IPS-20b (cell line): ENCODE measurements around the gene KIAA0232.

Source experiments
- H3K27ac ChIP-seq: one replicate; pipeline ENCODE4 v1.5.1; 2013; ENCODE audit warnings: low read length
- H3K27me3 ChIP-seq: 2 replicates; pipeline ENCODE4 v1.6.1; 2013; ENCODE audit warnings: mild to moderate bottlenecking, low read length, inconsistent platforms; ENCODE audit not compliant: insufficient read depth
- H3K36me3 ChIP-seq: 2 replicates; pipeline ENCODE4 v1.6.1; 2013; ENCODE audit warnings: low read depth, mild to moderate bottlenecking, inconsistent platforms, low read length, moderate library complexity; ENCODE audit not compliant: insufficient read depth
- H3K4me1 ChIP-seq: 2 replicates; pipeline ENCODE4 v1.6.1; 2013; ENCODE audit warnings: mild to moderate bottlenecking, control low read depth, inconsistent platforms, low read length, moderate library complexity; ENCODE audit not compliant: insufficient read depth
- H3K4me3 ChIP-seq: 2 replicates; pipeline ENCODE4 v1.5.1; 2013; ENCODE audit warnings: mild to moderate bottlenecking, low read length, inconsistent platforms
- H3K9ac ChIP-seq: 2 replicates; pipeline ENCODE4 v1.6.1; 2013; ENCODE audit warnings: low read depth, mild to moderate bottlenecking, inconsistent platforms, low read length, moderate library complexity
- H3K9me3 ChIP-seq: 2 replicates; pipeline ENCODE4 v1.6.1; 2013; ENCODE audit warnings: mild to moderate bottlenecking, low read depth, low read length, inconsistent platforms; ENCODE audit not compliant: insufficient read depth

KIAA0232 gene

DNA sequence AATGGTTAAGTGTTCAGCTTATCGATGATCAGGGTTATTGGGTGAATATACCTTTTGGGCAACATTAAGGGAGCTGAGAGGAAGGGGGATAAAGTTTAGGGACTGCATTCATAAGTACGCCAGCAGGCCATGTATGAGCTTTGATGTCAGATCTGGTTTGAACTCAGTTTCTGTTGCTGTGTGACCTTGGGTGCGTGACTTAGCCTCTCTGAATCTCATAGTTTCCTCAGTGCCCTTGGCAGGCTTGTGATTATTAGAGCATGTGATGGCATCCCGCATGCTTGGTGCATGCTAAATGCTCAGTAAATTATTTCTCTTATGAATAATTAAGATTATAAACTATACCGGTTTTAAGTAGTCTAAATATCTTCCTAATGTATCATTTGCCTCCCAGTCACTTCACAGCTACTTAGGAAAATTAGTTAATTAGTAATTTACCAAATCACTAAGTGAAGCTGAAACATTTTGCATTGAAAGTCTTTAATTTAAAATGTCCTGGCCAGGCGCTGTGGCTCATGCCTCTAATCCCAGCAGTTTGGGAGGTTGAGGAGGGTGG is 130.9 kb downstream of the KIAA0232 start:
- Histone ChIP-seq H3K36me3 (no peaks in the 10 kb centered on the region), H3K27me3 (peaks cover 20% of the 10 kb centered on the region), H3K9me3 (no peaks in the 10 kb centered on the region), H3K27ac (no peak overlapping the region), H3K9ac (no peak overlapping the region), H3K4me1 (peaks cover 25% of the 10 kb centered on the region), H3K4me3 (no peak overlapping the region)

DNA sequence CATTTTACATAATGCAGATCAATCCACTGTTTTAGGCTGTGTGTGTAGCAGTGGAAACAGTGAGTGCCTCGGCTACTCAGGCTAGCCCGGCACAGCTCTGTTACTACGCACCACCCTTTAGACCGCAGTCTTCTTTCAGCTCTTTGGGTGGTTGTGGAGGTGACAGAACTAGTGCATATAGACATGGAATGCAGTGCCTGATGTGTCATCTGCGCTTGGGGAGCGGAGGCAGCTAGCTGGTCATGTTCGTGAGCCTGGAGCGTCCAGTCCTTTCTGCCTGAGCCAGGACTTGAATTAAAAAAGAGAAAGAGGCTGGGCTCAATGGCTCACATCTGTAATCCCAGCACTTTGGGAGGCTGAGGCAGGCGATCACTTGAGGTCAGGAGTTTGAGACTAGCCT is 131.9 kb downstream of the KIAA0232 start:
- H3K27ac ChIP-seq, result no peak overlapping the region
- H3K4me1 ChIP-seq, result peaks cover 21% of the 10 kb centered on the region

DNA sequence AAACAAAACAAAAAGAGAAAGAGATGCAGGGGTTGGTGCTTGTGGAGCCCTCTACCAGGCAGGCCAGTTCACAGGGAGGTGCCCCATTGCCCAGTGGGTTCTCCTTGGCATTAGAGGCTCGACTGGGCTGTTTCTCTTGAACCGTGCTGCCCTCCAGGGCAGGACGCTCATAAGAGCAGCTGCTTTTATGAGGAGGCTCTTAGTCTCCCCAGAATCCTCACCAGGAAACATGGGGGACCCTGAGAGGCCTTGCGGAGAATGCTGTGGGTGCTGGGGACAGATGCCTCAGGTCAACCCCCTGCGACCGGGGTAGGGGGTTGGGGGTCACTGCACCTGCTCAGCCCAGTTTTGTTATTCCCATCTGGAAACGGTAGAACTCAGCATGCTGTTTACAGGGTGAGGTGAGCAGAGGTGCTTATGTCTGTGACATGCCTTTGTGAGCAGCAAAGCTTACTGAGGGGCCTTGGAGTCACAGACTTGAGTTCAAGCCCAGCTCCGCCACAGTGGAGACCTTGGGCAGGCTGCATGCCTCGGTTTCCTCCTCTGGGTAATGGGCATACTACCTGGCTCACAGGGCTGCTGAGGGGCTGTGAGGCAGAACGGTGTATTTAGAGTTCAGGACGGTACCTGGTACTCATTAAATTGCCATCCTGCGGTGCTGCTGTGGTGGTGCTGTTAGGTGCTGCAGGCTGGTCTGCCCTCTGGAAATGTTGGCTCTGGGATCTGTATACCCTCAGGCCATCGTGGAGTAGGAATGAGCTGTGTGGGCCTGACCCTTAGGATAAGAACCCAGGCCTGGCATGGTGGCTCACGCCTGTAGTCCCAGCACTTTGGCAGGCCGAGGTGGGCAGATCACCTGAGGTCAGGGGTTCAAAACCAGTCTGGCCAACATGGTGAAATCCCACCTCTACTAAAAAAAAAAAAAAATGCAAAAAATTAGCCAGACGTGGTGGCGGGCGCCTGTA is 132.8 kb downstream of the KIAA0232 start:
- H3K4me1 ChIP-seq, result peaks cover 21% of the 10 kb centered on the region
- no peak overlapping the region for H3K4me3 ChIP-seq
- no peaks in the 10 kb centered on the region for H3K36me3 ChIP-seq
- H3K9ac ChIP-seq, result no peak overlapping the region
- peaks cover 13% of the 10 kb centered on the region for H3K27me3 ChIP-seq
- H3K27ac ChIP-seq, result no peak overlapping the region
- no peaks in the 10 kb centered on the region for H3K9me3 ChIP-seq

More for the DNA sequence above, 131.9 kb downstream of the KIAA0232 start:
- no peaks in the 10 kb centered on the region for H3K36me3 ChIP-seq
- H3K27me3 ChIP-seq, result peaks cover 16% of the 10 kb centered on the region
- no peak overlapping the region for H3K9ac ChIP-seq
- no peaks in the 10 kb centered on the region for H3K9me3 ChIP-seq
- no peak overlapping the region for H3K4me3 ChIP-seq

DNA sequence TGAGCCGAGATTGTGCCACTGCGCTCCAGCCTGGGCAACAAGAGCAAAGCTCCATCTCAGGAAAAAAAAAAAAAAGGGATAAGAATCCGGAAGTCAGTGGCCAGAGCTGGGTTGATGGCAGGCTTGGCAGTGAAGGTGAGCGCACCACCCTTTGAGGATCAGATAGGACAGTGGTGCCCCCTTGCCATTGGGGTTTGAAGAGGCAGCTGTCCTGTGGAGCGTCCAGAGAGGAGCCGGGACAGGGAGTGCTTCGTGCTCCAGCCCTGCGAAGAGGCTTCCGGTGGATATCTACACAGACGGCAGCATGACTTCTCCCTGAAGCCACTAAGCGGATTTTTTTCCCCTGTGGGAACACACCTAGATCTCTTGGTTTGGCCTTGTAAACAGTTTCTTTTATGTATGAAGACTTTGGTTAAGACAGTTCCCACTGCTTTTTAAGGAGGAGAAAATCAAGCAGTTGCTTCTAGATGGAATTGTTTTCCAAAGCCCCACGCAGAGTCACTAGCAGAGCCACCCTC is 133.6 kb downstream of the KIAA0232 start:
- Histone ChIP-seq H3K4me3 (no peak overlapping the region), H3K27me3 (peaks cover 5% of the 10 kb centered on the region), H3K36me3 (no peaks in the 10 kb centered on the region), H3K9me3 (no peaks in the 10 kb centered on the region), H3K9ac (no peak overlapping the region), H3K4me1 (peaks cover 14% of the 10 kb centered on the region), H3K27ac (no peak overlapping the region)

DNA sequence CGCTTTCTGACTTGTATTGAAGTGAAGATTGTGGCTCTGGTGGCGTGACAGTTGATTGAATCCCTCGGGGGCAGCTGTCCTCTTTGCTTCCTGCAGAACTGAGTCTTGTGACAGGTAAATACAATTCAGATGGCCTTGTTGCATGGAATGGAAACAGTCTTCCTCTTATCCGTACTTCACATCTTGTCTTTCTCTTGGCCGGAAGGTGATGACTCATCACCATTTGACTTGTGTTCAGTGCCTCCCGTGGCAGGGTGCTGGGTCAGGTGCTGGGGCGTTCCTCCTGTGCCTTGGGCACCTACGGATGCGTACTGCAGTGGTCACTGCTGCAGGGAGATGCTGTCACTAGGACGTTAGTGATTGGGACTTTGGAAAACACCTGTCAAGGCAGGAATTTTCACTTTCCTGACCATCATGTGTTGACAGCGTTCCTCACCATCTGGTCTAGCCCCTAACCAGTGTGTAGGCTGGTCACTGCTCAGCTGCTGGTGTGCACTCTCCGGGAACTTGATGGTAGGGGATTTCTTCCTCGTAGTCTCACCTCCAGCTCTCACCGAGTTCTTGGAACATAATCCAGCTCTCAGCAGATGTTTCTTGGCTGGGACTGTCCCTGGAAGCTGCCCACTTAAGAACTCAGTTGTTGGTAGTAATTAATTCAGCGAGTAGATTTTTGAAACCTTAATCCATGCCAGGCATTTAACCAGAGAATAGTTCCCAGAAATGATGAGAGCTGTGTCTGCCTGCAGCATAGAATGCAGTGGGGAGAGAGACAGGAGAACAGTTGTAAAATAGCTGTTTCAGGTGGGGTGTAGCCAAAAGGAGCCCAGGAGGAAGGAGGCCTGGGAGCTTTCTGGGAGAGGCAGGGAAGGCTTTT is 134.3 kb downstream of the KIAA0232 start:
- Histone ChIP-seq H3K27ac (no peak overlapping the region), H3K4me3 (no peak overlapping the region), H3K4me1 (peaks cover 13% of the 10 kb centered on the region), H3K27me3 (no peaks in the 10 kb centered on the region), H3K9ac (no peak overlapping the region), H3K36me3 (no peaks in the 10 kb centered on the region), H3K9me3 (no peaks in the 10 kb centered on the region)

DNA sequence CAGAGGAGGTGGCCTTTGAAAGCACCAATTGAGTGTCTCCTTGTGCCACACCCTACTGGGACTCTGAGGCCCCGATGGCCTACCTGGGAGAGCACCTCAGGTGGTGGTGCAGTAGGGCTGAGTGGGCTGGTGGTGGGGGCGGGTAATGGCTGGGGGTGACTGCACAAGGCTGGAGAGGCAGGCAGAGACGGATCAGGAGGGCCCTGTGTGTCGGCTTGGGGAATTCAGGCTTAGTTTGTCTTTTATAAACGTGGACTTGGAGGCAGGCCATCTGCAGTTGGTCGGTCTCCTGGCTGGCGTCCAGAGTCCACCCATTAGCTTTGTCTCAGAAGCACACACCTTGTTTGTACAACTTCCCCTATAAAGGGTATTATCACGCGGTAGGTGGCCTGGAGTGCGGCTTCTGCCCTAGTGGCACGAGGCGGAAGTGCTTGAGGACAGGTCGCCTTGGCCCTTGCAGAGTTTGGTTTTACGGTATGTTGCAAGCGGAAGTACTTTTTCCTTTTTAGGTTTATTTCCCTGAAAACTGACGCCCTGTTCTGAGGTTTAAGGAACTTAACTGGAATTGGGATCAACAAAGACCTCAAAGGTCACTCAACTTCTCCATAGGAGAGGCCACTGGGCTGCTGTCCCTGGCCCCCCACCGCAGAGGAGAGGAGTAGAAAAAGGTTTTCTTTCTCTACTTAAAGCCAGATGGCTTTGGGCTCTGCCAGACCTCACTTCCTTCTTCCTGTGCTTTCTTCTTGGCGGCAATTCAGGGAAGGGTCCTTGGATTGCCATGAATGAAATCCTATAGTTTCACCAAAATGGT is 135.1 kb downstream of the KIAA0232 start:
- H3K4me3 ChIP-seq, result no peak overlapping the region
- H3K4me1 ChIP-seq, result peaks cover 13% of the 10 kb centered on the region
- no peaks in the 10 kb centered on the region for H3K27me3 ChIP-seq
- no peak overlapping the region for H3K27ac ChIP-seq
- peak overlapping the region; percentile 11; the same call in 1 of the 2 replicates for H3K9ac ChIP-seq
- no peaks in the 10 kb centered on the region for H3K9me3 ChIP-seq
- H3K36me3 ChIP-seq, result no peaks in the 10 kb centered on the region

DNA sequence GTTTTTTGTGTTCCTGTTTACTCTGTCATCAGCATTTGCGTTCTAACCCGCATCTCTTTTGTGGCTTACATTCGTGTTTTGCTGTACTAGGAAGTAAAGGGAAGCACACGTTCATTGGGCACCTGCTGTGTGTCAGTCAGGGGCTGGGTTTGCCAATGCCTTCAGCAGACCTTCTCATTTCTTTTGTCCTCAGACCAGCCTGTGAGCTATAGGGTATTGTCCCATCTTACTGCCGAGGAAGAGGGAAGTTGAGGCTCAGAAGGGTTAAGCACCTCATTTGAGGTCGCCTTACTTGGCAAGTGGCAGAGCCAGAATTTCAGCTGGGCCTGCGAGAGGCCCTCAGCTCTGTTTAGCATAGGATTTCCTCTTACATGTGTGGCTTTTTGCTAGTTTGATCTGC is 135.8 kb downstream of the KIAA0232 start:
- peaks cover 13% of the 10 kb centered on the region for H3K4me1 ChIP-seq
- no peak overlapping the region for H3K27ac ChIP-seq
- no peak overlapping the region for H3K4me3 ChIP-seq
- no peaks in the 10 kb centered on the region for H3K27me3 ChIP-seq
- H3K36me3 ChIP-seq, result peaks cover 2% of the 10 kb centered on the region; the same call in 1 of the 2 replicates
- H3K9ac ChIP-seq, result peak overlapping the region; percentile 11; the same call in 1 of the 2 replicates
- no peaks in the 10 kb centered on the region for H3K9me3 ChIP-seq

DNA sequence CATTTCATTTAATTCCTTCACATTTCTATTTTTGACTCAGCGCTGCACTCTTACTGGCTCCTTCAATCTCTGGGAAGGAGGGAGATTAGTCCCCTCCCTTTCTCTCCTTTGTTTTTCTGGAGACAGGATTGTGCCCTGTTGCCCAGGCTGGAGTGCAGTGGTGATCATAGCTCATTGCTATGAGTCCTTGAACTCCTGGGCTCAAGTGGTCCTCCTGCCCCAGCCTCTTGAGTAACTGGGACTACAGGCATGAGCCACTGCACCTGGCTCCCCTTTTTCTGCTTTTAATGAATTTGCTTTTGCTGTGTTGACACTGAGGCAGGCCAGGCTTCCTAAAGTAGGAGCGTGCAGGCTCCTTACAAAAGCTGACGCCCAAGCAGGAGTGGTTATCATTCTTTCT is 137.6 kb downstream of the KIAA0232 start:
- Histone ChIP-seq H3K4me1 (peaks cover 13% of the 10 kb centered on the region), H3K9ac (no peak overlapping the region), H3K4me3 (no peak overlapping the region), H3K36me3 (peaks cover 14% of the 10 kb centered on the region), H3K9me3 (no peaks in the 10 kb centered on the region), H3K27me3 (no peaks in the 10 kb centered on the region), H3K27ac (no peak overlapping the region)

DNA sequence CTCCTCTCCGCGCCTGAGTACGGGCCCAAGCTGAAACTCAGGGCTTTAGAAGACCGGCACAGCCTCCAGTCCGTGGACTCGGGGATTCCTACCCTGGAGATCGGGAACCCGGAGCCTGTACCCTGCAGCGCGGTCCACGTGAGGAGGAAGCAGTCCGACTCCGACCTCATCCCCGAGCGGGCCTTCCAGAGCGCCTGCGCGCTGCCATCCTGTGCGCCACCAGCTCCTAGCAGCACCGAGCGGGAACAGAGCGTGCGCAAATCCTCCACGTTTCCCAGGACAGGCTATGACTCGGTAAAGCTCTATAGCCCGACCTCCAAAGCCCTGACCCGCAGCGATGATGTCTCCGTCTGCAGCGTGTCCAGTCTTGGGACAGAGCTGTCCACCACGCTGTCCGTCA is 141.0 kb downstream of the KIAA0232 start:
- Histone ChIP-seq H3K27ac (no peak overlapping the region), H3K27me3 (no peaks in the 10 kb centered on the region), H3K4me1 (no peaks in the 10 kb centered on the region), H3K9me3 (no peaks in the 10 kb centered on the region), H3K9ac (no peak overlapping the region), H3K4me3 (no peak overlapping the region), H3K36me3 (peaks cover 18% of the 10 kb centered on the region)

DNA sequence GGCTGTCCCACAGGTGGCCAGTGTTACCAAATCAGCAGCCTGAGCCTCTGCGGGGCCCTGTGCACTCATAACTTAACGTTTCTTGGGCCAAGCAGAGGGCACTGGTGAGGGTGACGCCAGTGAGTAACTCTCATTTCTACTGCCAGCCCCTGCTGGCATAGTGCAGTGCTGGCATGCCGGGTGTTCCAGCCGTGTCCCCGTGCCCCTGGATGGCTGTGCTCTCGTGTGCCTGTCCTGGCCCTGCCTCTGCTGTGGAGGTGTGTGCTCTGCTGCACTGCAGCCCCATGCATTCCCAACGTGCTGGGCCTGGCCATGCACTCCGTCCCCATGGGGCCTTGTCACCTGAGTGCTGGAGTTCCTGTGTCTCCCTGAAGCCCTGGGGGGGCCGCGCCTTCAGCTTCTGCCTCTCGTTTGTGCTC is 141.8 kb downstream of the KIAA0232 start:
- Histone ChIP-seq H3K36me3 (peaks cover 18% of the 10 kb centered on the region), H3K4me1 (no peaks in the 10 kb centered on the region), H3K9me3 (no peaks in the 10 kb centered on the region), H3K4me3 (no peak overlapping the region), H3K27me3 (no peaks in the 10 kb centered on the region), H3K27ac (no peak overlapping the region), H3K9ac (no peak overlapping the region)
